Activated naive CD8-positive, alpha-beta T cell treated with anti-CD3 and anti-CD28 coated beads for 36 hours (primary cell): ENCODE results near the gene TNIP2. TPM values are rescaled to one million over a fixed set of nuclear protein-coding genes. Genes with fewer than 3 reads are reported as not detected.

Experiments used
- DNase-seq: peaks from one replicate; pipeline ENCODE4 v3.0.0; 2021
- H3K27ac Mint-ChIP-seq: one replicate; pipeline ENCODE4 v1.8.0; 2022; ENCODE audit warnings: mild to moderate bottlenecking, moderate library complexity, mixed read lengths
- H3K27me3 Mint-ChIP-seq: one replicate; pipeline ENCODE4 v1.8.0; 2022; ENCODE audit warnings: mild to moderate bottlenecking, mixed read lengths
- H3K36me3 Mint-ChIP-seq: one replicate; pipeline ENCODE4 v1.8.0; 2021; ENCODE audit warnings: mild to moderate bottlenecking, mixed read lengths
- H3K4me1 Mint-ChIP-seq: one replicate; pipeline ENCODE4 v1.8.0; 2021; ENCODE audit warnings: mixed read lengths
- H3K4me3 Mint-ChIP-seq: one replicate; pipeline ENCODE4 v1.8.0; 2022; ENCODE audit warnings: mild to moderate bottlenecking, moderate library complexity, mixed read lengths
- H3K9me3 Mint-ChIP-seq: one replicate; pipeline ENCODE4 v1.8.0; 2022; ENCODE audit warnings: mixed read lengths
- total RNA-seq, 2 experiments: library from RNA; stranded (reverse); gene quantifications; one replicate each; pipeline ENCODE4 v1.2.3, GENCODE V29; 2021

The TNIP2 gene
- total RNA-seq, 2 experiments from 2014 or later, result 50.0 to 50.3 TPM

GRCh38 chr4:2699534-2699933 lies 56.6 kb downstream of the TNIP2 start:
- Mint-ChIP-seq H3K27me3 (no peaks in the 10 kb centered on the region), H3K36me3 (peaks cover 26% of the 10 kb centered on the region), H3K9me3 (no peaks in the 10 kb centered on the region), H3K27ac (peak overlapping the region; percentile 31), H3K4me3 (no peak overlapping the region), H3K4me1 (peaks cover 8% of the 10 kb centered on the region)
- no peak for DNase-seq

- Mint-ChIP-seq H3K27ac (peak overlapping the region; percentile 56), H3K4me3 (no peak overlapping the region), H3K4me1 (peaks cover 8% of the 10 kb centered on the region), H3K9me3 (no peaks in the 10 kb centered on the region), H3K27me3 (no peaks in the 10 kb centered on the region), H3K36me3 (peaks cover 28% of the 10 kb centered on the region)
- no peak for DNase-seq
Measured at GRCh38 chr4:2698951-2699505, 57.1 kb downstream of the TNIP2 start.

- no peak overlapping the region for H3K4me3 Mint-ChIP-seq
- peaks cover 8% of the 10 kb centered on the region for H3K4me1 Mint-ChIP-seq
- H3K36me3 Mint-ChIP-seq, result peaks cover 31% of the 10 kb centered on the region
- no peaks in the 10 kb centered on the region for H3K9me3 Mint-ChIP-seq
- peak overlapping the region; percentile 56 for H3K27ac Mint-ChIP-seq
- no peak for DNase-seq
- H3K27me3 Mint-ChIP-seq, result no peaks in the 10 kb centered on the region
Measured at GRCh38 chr4:2698504-2698903, 57.6 kb downstream of the TNIP2 start.

- no peak for DNase-seq
- peaks cover 30% of the 10 kb centered on the region for H3K36me3 Mint-ChIP-seq
- H3K4me1 Mint-ChIP-seq, result peaks cover 8% of the 10 kb centered on the region
- H3K4me3 Mint-ChIP-seq, result no peak overlapping the region
- no peaks in the 10 kb centered on the region for H3K27me3 Mint-ChIP-seq
- peak overlapping the region; percentile 38 for H3K27ac Mint-ChIP-seq
- H3K9me3 Mint-ChIP-seq, result no peaks in the 10 kb centered on the region
Measured at GRCh38 chr4:2697995-2698414, 58.1 kb downstream of the TNIP2 start.

- peaks cover 34% of the 10 kb centered on the region for H3K36me3 Mint-ChIP-seq
- H3K27ac Mint-ChIP-seq, result no peak overlapping the region
Measured at GRCh38 chr4:2696423-2696822, 59.7 kb downstream of the TNIP2 start.

GRCh38 chr4:2695346-2696060 lies 60.6 kb downstream of the TNIP2 start:
- peaks cover 24% of the 10 kb centered on the region for H3K4me1 Mint-ChIP-seq
- H3K27ac Mint-ChIP-seq, result no peak overlapping the region
- H3K4me3 Mint-ChIP-seq, result no peak overlapping the region
- no peaks in the 10 kb centered on the region for H3K27me3 Mint-ChIP-seq
- H3K36me3 Mint-ChIP-seq, result peaks cover 39% of the 10 kb centered on the region
- H3K9me3 Mint-ChIP-seq, result no peaks in the 10 kb centered on the region
- DNase-seq, result no peak

More at GRCh38 chr4:2696423-2696822, 59.7 kb downstream of the TNIP2 start:
- H3K4me3 Mint-ChIP-seq, result no peak overlapping the region
- H3K4me1 Mint-ChIP-seq, result peaks cover 20% of the 10 kb centered on the region
- no peak for DNase-seq
- no peaks in the 10 kb centered on the region for H3K9me3 Mint-ChIP-seq
- H3K27me3 Mint-ChIP-seq, result no peaks in the 10 kb centered on the region

- no peaks in the 10 kb centered on the region for H3K27me3 Mint-ChIP-seq
- no peaks in the 10 kb centered on the region for H3K9me3 Mint-ChIP-seq
- H3K4me3 Mint-ChIP-seq, result no peak overlapping the region
- no peak overlapping the region for H3K27ac Mint-ChIP-seq
- no peak for DNase-seq
- peaks cover 41% of the 10 kb centered on the region for H3K36me3 Mint-ChIP-seq
- H3K4me1 Mint-ChIP-seq, result peaks cover 29% of the 10 kb centered on the region
Measured at GRCh38 chr4:2694691-2695090, 61.4 kb downstream of the TNIP2 start.

- no peak overlapping the region for H3K4me3 Mint-ChIP-seq
- H3K36me3 Mint-ChIP-seq, result peaks cover 32% of the 10 kb centered on the region
- H3K4me1 Mint-ChIP-seq, result peaks cover 22% of the 10 kb centered on the region
- DNase-seq, result peak; percentile 34
- no peaks in the 10 kb centered on the region for H3K27me3 Mint-ChIP-seq
- H3K27ac Mint-ChIP-seq, result peak overlapping the region; percentile 78
- no peaks in the 10 kb centered on the region for H3K9me3 Mint-ChIP-seq
Measured at GRCh38 chr4:2691952-2692435, 64.1 kb downstream of the TNIP2 start.

Other genes with a start within 250 kb of the TNIP2 start
- 10 to 100 TPM; 18.9 TPM for gene FAM193A, start 219.7 kb downstream of the TNIP2 start, total RNA-seq
- gene SH3BP2, start 36.7 kb upstream of the TNIP2 start, total RNA-seq, result 10 to 100 TPM; 72.2 to 74.1 TPM
- gene ADD1, start 87.5 kb upstream of the TNIP2 start, total RNA-seq, result 100 to 1,000 TPM; 136 TPM
- gene NOP14, start 207.1 kb upstream of the TNIP2 start, total RNA-seq, result 100 to 1,000 TPM in 1 of 2 experiments, 10 to 100 TPM in 1; 99.1 to 102 TPM
- gene GRK4, start 207.2 kb upstream of the TNIP2 start, total RNA-seq, result 1 to 10 TPM; 2.6 to 3.2 TPM